T-helper 2 cell treated with Interferon-gamma antibody and Interleukin-4, amounts not matched to agents 100 ng/mL and 5 ng/mL, for 36 hours (primary cell): ENCODE results near the gene ARHGAP26. TPM values are rescaled to one million over a fixed set of nuclear protein-coding genes. Genes with fewer than 3 reads are reported as not detected.
"Not testable (repeated sequence)": the region's sequence is repeated elsewhere in the genome, so short reads cannot be mapped to it uniquely, and the experiment has no call there.

Experiments used
- intact Hi-C: fragments of 100-400 bp; cut with micrococcal nuclease; formaldehyde crosslinking; loops from one replicate; pipeline ENCODE4 v1.15.1; 2023
- total RNA-seq: library from RNA; stranded (reverse); gene quantifications from 2 replicates; pipeline ENCODE4 v1.2.3, GENCODE V29; 2022

ARHGAP26 gene
- total RNA-seq, 1 donor from 2014 or later: 24.7 TPM

DNA sequence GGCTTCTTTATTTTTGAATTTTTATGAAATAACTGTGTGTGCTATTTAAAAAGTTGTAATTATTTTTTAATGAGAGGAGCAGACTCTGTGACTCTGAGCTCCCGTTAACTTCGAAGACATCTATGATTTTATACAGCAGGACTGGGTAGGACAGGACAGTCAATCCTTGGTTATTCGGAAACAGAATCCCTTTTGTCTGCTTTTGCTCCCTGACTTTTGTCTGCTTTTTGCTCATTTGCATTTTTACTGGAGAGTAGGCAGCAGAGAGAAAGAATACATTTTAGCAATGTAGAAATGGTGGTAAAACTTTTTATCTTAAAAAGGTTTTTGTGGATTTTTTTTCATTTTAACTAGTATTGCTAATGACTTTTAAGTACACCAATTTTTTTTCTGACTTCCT is 303.6 kb downstream of the ARHGAP26 start:
- intact Hi-C loops: no loop called here

DNA sequence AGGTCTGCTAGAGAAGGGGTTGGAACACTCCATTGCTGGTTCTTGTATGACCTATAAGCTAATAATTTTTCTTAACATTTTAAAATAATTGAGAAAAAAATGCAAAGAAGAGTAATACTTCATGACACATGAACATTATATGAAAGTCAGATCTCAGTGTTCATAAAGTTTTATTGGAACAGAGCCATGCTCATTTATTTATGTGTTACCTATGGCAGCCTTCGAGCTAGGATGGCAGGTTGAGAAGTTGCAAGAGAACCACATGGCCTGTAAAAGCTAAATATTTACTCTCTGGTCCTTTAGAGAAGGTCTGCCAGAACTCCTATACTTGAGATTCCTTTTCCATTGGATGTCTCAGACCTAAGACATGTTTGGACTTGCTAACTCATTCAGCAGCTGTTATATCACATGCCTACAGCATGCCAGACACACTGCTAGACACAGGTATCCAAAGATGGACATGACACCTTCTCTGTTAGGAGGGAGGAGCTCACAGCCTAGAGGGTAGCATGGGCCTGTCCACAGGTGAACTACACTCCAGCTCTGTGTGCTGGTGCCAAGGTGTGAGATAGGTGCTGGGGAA is 304.3 kb downstream of the ARHGAP26 start:
- intact Hi-C loops: no loop called here

- intact Hi-C loops: no loop called here
These were observed 306.2 kb downstream of the ARHGAP26 start for GRCh38 chr5:143076377-143076776.

DNA sequence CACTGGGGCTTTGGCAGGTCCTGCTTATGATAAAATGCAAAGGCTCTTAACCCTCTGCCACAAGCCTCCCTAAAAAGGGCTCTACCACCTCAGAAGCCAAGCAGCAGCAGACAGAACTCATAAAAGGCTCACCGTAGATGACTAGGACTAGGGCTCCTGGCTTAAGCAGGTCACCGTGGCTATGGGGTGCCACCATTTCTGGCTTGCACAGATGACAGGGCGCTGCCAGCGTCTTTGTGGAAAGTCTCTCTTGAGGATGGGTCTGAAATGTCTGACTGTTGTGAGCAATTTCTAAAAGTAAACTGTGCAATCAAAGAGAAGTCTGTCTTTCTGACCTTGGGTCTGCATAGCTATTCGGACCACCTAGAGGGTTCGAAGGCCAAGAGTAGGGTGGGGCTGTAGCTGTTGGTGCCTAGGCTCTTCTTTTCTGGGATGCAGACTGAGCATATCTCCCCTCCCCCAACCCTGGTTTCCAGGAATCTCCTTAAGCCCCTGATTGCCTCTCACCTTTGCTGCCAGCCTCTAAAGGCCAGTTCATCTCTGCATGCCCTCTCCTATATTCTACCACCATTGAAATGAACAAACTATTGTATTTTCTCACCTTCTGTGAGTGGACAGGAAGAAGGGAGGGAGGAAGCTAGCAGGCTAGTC is 307.4 kb downstream of the ARHGAP26 start:
- intact Hi-C loops: no loop called here

DNA sequence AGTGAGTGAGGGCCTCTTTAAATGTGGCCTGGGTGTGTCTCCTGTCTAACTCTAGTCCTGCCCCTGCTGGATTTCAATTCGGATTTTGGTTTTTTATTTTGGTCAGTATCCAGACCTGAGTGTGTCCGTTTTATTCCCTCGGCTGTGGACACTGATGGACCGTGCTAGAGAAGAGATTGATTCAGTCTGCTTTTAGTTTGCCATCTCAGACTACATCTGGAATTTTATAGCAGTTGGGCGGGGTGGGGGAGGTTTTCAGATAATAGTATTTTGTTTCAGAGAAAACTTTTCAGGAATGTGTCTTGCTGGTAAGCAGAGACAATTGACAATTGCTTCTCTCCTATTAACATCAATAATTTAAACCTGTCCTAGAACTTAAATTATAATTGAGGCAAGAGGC is 308.1 kb downstream of the ARHGAP26 start:
- intact Hi-C loops: no loop called here

DNA sequence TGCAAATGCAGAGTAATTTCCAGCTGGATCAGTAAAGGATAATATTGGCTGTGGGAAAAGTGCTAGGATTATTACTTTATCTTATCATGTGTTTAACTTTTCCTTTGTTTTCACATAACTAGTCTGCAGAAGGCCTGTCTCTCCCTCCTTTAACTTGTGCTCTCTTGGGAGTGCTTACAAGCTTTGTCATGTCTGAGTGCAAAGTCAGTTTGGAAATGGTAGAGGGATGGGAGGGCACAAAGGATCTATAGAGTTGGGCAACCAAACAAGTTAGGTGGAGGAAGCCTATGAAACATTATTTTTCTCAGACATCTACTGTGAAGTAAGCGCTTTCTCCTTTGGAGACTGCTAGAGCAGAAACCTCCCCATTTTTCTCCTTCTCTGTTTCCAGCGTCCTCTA is 308.8 kb downstream of the ARHGAP26 start:
- intact Hi-C loops: no loop called here

- intact Hi-C loops: no loop called here
These were observed 310.2 kb downstream of the ARHGAP26 start for GRCh38 chr5:143080407-143080806.

DNA sequence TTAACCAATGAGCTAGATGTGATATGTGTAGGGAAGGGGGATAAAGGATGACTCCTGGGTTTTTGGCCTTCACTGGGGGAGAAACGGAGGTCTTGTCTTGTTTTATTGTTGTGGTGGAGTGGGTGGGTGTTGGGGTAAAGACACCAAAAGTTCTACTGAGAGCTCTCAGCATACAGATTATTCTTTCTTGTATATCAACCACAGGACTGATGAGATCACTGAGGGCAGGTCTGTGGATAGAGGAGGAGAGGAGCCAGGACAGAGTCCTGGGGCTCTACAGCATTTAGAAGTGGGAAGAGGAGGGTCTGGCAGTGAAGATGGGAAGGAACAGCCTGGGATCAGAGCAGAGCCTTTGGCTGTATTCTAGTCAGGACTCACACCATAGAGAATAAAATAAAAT is 310.8 kb downstream of the ARHGAP26 start:
- intact Hi-C loops: no loop called here

- intact Hi-C loops: no loop called here
These were observed 312.8 kb downstream of the ARHGAP26 start for GRCh38 chr5:143083006-143083405.

GRCh38 chr5:143084407-143084806 is 314.2 kb downstream of the ARHGAP26 start:
- intact Hi-C loops: no loop called here

- intact Hi-C loops: no loop called here
These were observed 315.2 kb downstream of the ARHGAP26 start for GRCh38 chr5:143085319-143085917.

- intact Hi-C loops: no loop called here
These were observed 316.4 kb downstream of the ARHGAP26 start for GRCh38 chr5:143086546-143086907.

GRCh38 chr5:143086908-143087637 is 316.9 kb downstream of the ARHGAP26 start:
- intact Hi-C loops: no loop called here

DNA sequence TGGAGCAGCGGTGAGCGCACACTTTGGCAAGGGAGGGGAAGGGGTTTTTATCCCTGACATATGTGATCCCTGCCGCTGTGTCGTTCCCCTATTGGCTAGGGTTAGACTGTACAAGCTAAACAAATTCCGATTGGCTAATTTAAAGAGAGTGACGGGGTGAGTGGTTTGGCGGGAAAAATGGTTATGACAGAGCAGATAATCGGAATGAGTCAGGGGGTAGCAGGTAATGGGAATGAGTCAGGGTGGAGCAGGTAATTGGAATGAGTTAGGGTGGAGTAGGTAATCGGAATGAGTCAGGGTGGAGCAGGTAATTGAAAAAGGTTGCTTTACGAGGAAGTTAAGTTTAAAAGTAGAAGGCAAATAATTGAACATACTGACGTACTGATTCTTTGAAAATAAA is 318.5 kb downstream of the ARHGAP26 start:
- intact Hi-C loops: not testable (repeated sequence)

DNA sequence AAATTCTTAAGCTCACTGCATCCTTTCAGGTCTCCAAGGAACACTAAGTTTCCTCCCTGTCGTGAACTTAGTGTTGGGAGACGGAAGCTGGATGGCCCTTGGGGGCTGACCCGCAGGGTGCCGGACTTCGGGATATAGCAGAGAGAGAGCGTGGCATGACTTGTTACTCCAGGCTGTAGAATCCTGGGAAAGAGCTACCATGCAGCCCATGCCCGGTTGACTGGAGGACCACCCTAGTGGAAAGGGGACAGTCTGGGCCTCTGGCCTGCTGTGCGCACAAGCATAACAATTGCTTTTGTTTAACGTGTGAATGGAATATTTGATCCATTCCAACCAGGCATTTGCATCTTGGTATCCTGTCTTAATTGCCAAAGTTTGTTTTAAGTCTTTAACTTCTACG is 319.9 kb downstream of the ARHGAP26 start:
- intact Hi-C loops: not testable (repeated sequence)

GRCh38 chr5:143092711-143093451 is 322.7 kb downstream of the ARHGAP26 start:
- intact Hi-C loops: not testable (repeated sequence)

GRCh38 chr5:143093452-143094086 is 323.4 kb downstream of the ARHGAP26 start:
- intact Hi-C loops: no loop called here

DNA sequence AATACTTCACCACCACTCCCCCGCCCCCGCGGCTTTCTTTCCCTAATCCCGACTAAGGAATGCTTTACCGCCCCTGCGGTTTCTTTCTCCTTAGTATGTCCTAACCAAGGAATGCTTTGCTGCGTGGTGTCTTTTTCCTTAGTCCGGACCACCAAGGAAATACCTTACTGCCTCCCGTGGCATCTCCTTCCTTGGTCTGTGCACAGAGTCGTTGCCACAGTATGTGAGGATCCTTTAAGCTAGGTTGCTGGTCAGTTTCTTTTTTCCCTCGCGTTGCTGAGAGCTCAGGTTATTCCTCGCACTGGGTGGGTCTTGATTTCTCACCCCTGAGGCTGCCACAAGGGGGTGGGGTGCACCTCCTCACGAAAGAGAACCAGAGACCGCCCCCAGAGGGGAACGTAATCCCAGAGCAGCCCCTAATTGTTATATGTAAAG is 323.9 kb downstream of the ARHGAP26 start:
- intact Hi-C loops: no loop called here

- intact Hi-C loops: not testable (repeated sequence)
These were observed 324.4 kb downstream of the ARHGAP26 start for GRCh38 chr5:143094608-143095007.

GRCh38 chr5:143101121-143101520 is 330.9 kb downstream of the ARHGAP26 start:
- intact Hi-C loops: loop anchor here (1.0 to 5.0 kb wide), 3 partner anchors 92 to 302 kb away; partner anchors contain the start of gene NR3C1
